ENCODE results near the gene ESPNL. TPM values are rescaled to one million over a fixed set of nuclear protein-coding genes. Genes with fewer than 3 reads are reported as not detected.
"Not testable (repeated sequence)": the region's sequence is repeated elsewhere in the genome, so short reads cannot be mapped to it uniquely, and the experiment has no call there.

The ESPNL gene
- total and polyA plus RNA-seq, 2 donors, result 0.23 to 3.5 TPM

- no peak overlapping the region for H3K27ac ChIP-seq (ENCODE audit: low read depth)
- H3K4me3 ChIP-seq (ENCODE audit: low read depth, low read length), result no peak overlapping the region
- WGBS, result 90% methylated on average over 9 of the region's 9 CpGs
- no peak for DNase-seq (ENCODE audit: extremely low spot score)
- no peaks in the 10 kb centered on the region for H3K4me1 ChIP-seq (ENCODE audit: insufficient read depth)
- peaks cover 1% of the 10 kb centered on the region for H3K36me3 ChIP-seq (ENCODE audit: insufficient read depth)
These were observed 33.9 kb upstream of the ESPNL start for GRCh38 chr2:238066218-238066617.

DNA sequence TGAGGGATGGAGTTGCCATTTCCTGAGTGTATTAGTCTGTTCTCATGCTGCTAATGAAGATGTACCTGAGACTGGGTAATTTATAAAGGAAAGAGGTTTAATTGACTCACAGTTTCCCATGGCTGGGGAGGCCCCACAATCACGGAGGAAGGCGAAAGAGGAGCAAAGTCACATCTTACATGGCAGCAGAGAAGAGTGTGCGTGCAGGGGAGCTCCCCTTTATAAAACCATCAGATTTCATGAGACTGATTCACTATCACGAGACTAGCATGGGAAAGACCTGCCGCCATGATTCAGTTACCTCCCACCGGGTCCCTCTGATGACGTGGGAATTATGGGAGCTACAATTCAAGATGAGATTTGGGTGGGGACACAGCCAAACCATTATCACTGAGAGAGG, 33.4 kb upstream of the ESPNL start:
- H3K4me3 ChIP-seq (ENCODE audit: low read depth, low read length); DNase-seq (ENCODE audit: extremely low spot score): not testable (repeated sequence)
- WGBS, result 97% methylated on average over 7 of the region's 7 CpGs

GRCh38 chr2:238067939-238068338, 32.2 kb upstream of the ESPNL start:
- Histone ChIP-seq H3K36me3 (ENCODE audit: insufficient read depth) (peaks cover 1% of the 10 kb centered on the region), H3K27ac (ENCODE audit: low read depth) (no peak overlapping the region), H3K4me1 (ENCODE audit: insufficient read depth) (no peaks in the 10 kb centered on the region), H3K4me3 (ENCODE audit: low read depth, low read length) (no peak overlapping the region)
- DNase-seq (ENCODE audit: extremely low spot score), result no peak
- WGBS, result 93% methylated on average over 7 of the region's 7 CpGs

More for the DNA sequence above, 33.4 kb upstream of the ESPNL start:
- H3K36me3 ChIP-seq (ENCODE audit: insufficient read depth); H3K27ac ChIP-seq (ENCODE audit: low read depth); H3K4me1 ChIP-seq (ENCODE audit: insufficient read depth): not testable (repeated sequence)

DNA sequence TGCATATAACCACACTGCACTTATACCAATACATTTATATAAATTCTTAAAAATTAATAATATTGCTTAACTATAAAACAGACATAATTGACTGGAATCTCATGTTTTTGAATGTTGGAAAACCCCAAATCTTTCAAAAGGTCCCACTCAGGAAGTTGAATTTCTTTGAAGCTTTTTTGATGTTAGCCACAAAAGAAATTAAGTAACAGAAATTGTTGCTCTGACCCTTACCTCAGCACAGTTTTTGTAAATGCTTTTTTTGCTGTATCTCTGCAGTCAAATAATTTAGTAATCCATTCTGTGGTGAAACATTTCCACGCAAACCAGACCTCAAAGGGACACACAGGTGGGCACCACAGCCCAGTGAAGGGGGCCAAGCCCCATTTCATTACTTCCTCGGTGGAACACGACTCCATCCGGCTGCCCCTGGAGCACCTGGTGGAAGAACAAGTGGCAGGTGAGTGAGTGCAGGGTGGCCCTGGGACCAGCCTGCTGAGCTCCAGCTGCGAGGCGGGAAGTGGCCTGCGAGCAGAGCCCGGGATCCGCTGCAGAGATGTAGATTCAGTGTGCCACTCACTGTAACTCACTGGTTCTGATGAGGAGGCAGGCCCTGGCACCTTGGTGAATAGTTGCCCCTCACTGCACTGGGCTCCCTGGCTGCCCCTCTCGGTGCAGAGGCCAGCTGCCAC, 31.0 kb upstream of the ESPNL start:
- Histone ChIP-seq H3K4me1 (ENCODE audit: insufficient read depth) (no peaks in the 10 kb centered on the region), H3K4me3 (ENCODE audit: low read depth, low read length) (no peak overlapping the region), H3K27ac (ENCODE audit: low read depth) (no peak overlapping the region), H3K36me3 (ENCODE audit: insufficient read depth) (peaks cover 1% of the 10 kb centered on the region)
- WGBS, result 94% methylated on average over 10 of the region's 10 CpGs
- DNase-seq (ENCODE audit: extremely low spot score), result no peak

DNA sequence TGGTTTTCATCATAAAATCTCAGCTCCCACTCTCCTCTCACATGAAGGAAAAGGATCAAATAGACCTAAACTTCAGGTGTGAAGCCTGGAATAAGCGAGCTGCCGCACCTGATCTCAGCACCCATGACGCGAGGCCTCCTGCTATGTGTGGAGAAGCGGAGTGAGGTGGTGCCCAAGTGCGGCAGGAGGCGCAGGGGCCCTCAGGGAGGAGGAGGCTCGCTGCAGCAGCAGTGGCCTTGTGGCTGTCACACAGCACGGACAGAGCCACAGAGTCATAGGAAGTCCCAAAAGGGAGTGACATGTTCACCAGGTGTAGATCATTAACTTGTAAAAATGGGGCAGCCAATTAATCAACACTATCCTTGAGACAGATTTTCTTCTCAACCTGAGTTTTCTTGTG, 30.3 kb upstream of the ESPNL start:
- H3K36me3 ChIP-seq (ENCODE audit: insufficient read depth), result peaks cover 1% of the 10 kb centered on the region
- no peak overlapping the region for H3K27ac ChIP-seq (ENCODE audit: low read depth)
- no peak for DNase-seq (ENCODE audit: extremely low spot score)
- H3K4me1 ChIP-seq (ENCODE audit: insufficient read depth), result no peaks in the 10 kb centered on the region
- no peak overlapping the region for H3K4me3 ChIP-seq (ENCODE audit: low read depth, low read length)
- WGBS, result 94% methylated on average over 9 of the region's 9 CpGs

DNA sequence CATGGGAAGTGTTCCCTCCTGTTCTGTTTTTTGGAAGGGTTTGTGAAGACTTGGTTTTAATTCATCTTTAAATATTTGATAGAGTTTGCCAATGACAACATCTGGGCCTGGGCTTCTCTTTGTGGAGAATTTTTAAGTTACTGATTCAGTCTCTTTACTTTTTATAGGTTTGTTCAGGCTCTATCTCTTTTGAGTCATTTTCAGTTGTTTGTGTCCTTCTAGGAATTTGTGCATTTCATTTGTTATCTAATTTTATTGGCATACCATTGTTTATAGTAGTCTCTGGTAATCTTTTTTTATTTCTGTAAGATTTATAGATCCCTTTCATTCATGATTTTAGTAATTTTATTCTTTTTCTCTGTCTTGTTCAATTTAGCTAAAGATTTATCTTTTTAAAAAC, 24.7 kb upstream of the ESPNL start:
- H3K27ac ChIP-seq (ENCODE audit: low read depth), result no peak overlapping the region
- DNase-seq (ENCODE audit: extremely low spot score), result no peak
- H3K4me3 ChIP-seq (ENCODE audit: low read depth, low read length), result no peak overlapping the region
- H3K4me1 ChIP-seq (ENCODE audit: insufficient read depth), result no peaks in the 10 kb centered on the region
- H3K36me3 ChIP-seq (ENCODE audit: insufficient read depth), result no peaks in the 10 kb centered on the region

GRCh38 chr2:238077292-238077691, 22.8 kb upstream of the ESPNL start:
- Histone ChIP-seq H3K4me3 (ENCODE audit: low read depth, low read length) (no peak overlapping the region), H3K4me1 (ENCODE audit: insufficient read depth) (no peaks in the 10 kb centered on the region), H3K27ac (ENCODE audit: low read depth) (no peak overlapping the region), H3K36me3 (ENCODE audit: insufficient read depth) (no peaks in the 10 kb centered on the region)
- 97% methylated on average over 1 of the region's 1 CpG for WGBS
- DNase-seq (ENCODE audit: extremely low spot score), result no peak

GRCh38 chr2:238079874-238080327, 20.2 kb upstream of the ESPNL start:
- no peaks in the 10 kb centered on the region for H3K4me1 ChIP-seq (ENCODE audit: insufficient read depth)
- no peak overlapping the region for H3K27ac ChIP-seq (ENCODE audit: low read depth)
- 88% methylated on average over 2 of the region's 2 CpGs for WGBS
- H3K4me3 ChIP-seq (ENCODE audit: low read depth, low read length), result no peak overlapping the region
- DNase-seq (ENCODE audit: extremely low spot score), result no peak
- no peaks in the 10 kb centered on the region for H3K36me3 ChIP-seq (ENCODE audit: insufficient read depth)

DNA sequence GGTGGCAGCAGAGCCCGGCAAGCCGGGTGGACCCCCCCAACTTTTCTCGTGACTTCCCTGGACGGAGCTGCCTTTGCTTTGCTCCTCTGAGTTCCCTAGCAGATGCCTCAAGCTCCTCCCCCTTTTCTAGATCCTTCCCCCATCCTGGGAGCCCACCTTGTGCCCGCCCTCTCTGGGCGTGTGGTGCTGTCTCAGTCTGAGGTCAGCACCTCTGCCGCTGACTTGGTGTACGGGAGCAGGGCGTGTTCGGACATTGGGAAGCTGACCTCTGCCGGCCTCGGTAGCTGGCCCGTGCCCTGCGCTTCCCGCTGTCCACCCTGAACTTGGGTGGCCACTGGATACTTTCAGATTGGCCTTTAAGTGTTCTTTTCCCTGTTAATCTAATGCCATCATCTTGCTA, 19.6 kb upstream of the ESPNL start:
- Histone ChIP-seq H3K27ac (ENCODE audit: low read depth) (no peak overlapping the region), H3K36me3 (ENCODE audit: insufficient read depth) (no peaks in the 10 kb centered on the region), H3K4me3 (ENCODE audit: low read depth, low read length) (no peak overlapping the region), H3K4me1 (ENCODE audit: insufficient read depth) (no peaks in the 10 kb centered on the region)
- DNase-seq (ENCODE audit: extremely low spot score), result no peak
- WGBS, result 97% methylated on average over 15 of the region's 15 CpGs

- Histone ChIP-seq H3K27ac (ENCODE audit: low read depth) (no peak overlapping the region), H3K36me3 (ENCODE audit: insufficient read depth) (no peaks in the 10 kb centered on the region), H3K4me3 (ENCODE audit: low read depth, low read length) (no peak overlapping the region), H3K4me1 (ENCODE audit: insufficient read depth) (no peaks in the 10 kb centered on the region)
- no peak for DNase-seq (ENCODE audit: extremely low spot score)
- WGBS, result 93% methylated on average over 13 of the region's 13 CpGs
These were observed 19.0 kb upstream of the ESPNL start for GRCh38 chr2:238081150-238081549.

GRCh38 chr2:238081561-238081960, 18.6 kb upstream of the ESPNL start:
- no peaks in the 10 kb centered on the region for H3K36me3 ChIP-seq (ENCODE audit: insufficient read depth)
- 96% methylated on average over 16 of the region's 16 CpGs for WGBS
- DNase-seq (ENCODE audit: extremely low spot score), result no peak

GRCh38 chr2:238082151-238082550, 18.0 kb upstream of the ESPNL start:
- no peak for DNase-seq (ENCODE audit: extremely low spot score)
- 92% methylated on average over 17 of the region's 17 CpGs for WGBS
- Histone ChIP-seq H3K4me3 (ENCODE audit: low read depth, low read length) (no peak overlapping the region), H3K4me1 (ENCODE audit: insufficient read depth) (no peaks in the 10 kb centered on the region), H3K36me3 (ENCODE audit: insufficient read depth) (no peaks in the 10 kb centered on the region), H3K27ac (ENCODE audit: low read depth) (no peak overlapping the region)

More at GRCh38 chr2:238081561-238081960, 18.6 kb upstream of the ESPNL start:
- no peak overlapping the region for H3K4me3 ChIP-seq (ENCODE audit: low read depth, low read length)
- H3K4me1 ChIP-seq (ENCODE audit: insufficient read depth), result no peaks in the 10 kb centered on the region
- no peak overlapping the region for H3K27ac ChIP-seq (ENCODE audit: low read depth)

GRCh38 chr2:238082827-238083226, 17.3 kb upstream of the ESPNL start:
- no peak for DNase-seq (ENCODE audit: extremely low spot score)
- 94% methylated on average over 7 of the region's 7 CpGs for WGBS
- no peaks in the 10 kb centered on the region for H3K36me3 ChIP-seq (ENCODE audit: insufficient read depth)

GRCh38 chr2:238083919-238084318, 16.2 kb upstream of the ESPNL start:
- Histone ChIP-seq H3K36me3 (ENCODE audit: insufficient read depth) (no peaks in the 10 kb centered on the region), H3K4me3 (ENCODE audit: low read depth, low read length) (no peak overlapping the region), H3K4me1 (ENCODE audit: insufficient read depth) (no peaks in the 10 kb centered on the region), H3K27ac (ENCODE audit: low read depth) (no peak overlapping the region)
- 98% methylated on average over 5 of the region's 5 CpGs for WGBS
- DNase-seq (ENCODE audit: extremely low spot score), result no peak

More at GRCh38 chr2:238082827-238083226, 17.3 kb upstream of the ESPNL start:
- no peaks in the 10 kb centered on the region for H3K4me1 ChIP-seq (ENCODE audit: insufficient read depth)
- H3K27ac ChIP-seq (ENCODE audit: low read depth), result no peak overlapping the region
- H3K4me3 ChIP-seq (ENCODE audit: low read depth, low read length), result no peak overlapping the region

DNA sequence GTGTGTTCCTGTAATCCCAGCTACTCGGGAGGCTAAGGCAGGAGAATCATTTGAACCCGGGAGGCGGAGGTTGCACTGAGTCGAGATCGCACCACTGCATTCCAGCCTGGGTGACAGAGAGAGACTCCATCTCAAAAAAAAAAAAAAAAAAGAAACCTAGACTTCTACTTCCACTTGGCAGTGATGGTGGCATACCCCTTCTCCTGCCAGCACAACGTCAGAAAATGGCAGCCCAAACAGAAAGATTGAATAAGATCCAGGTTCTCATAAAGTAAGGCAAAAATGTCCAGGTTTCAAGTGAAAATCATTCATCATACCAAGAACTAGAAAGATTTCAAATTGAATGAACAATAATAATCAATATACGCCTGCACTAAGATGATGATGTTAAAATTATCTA, 15.4 kb upstream of the ESPNL start:
- no peak overlapping the region for H3K27ac ChIP-seq (ENCODE audit: low read depth)
- DNase-seq (ENCODE audit: extremely low spot score), result no peak
- no peaks in the 10 kb centered on the region for H3K4me1 ChIP-seq (ENCODE audit: insufficient read depth)
- WGBS, result 93% methylated on average over 7 of the region's 7 CpGs
- no peaks in the 10 kb centered on the region for H3K36me3 ChIP-seq (ENCODE audit: insufficient read depth)
- no peak overlapping the region for H3K4me3 ChIP-seq (ENCODE audit: low read depth, low read length)
